ENCODE results near the gene SLC4A1AP. TPM values are rescaled to one million over a fixed set of nuclear protein-coding genes. Genes with fewer than 3 reads are reported as not detected.

Gene SLC4A1AP
- total RNA-seq, 6 experiments from 2014 or later = 6.5 to 12.7 (median 8.5) TPM

DNA sequence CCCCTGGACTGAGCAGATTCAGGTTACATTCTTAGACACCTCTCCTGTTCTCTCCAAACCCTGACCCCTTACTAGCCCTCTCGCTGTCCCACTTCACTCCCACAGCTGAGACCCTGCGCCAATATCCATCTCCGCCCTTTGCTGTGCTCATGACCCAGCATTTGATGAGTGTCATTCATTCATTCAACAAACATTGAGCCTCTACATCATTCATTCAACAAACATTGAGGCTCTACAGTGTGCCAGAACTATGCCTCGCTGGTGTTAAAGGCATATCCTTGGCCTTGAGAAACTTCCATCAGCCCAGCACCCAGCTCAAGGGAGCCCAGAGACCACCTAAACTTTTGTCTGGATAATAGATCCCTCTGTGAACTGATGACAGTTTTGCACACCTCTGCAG, 65.9 kb downstream of the SLC4A1AP start:
- Histone ChIP-seq H3K36me3 (no peaks in the 10 kb centered on the region), H3K9me3 (no peaks in the 10 kb centered on the region), H3K27ac (no peak overlapping the region), H3K4me1 (peaks cover 0 to 20% (median 1%) of the 10 kb centered on the region in 4 donors), H3K27me3 (no peaks in the 10 kb centered on the region), H3K4me3 (no peak overlapping the region)
- no peak for ATAC-seq
- intact Hi-C loops (cut with DNase I) = loop anchor here in 1 of 2 donors (10.0 kb wide), 2 partner anchors 675 to 725 kb away; no protein-coding TSS in a partner anchor
- no peak for DNase-seq
- no peak for TF ChIP-seq POLR2A (IDR thresholded peaks at IDR 0.05)
- TF ChIP-seq, protein P1, sequence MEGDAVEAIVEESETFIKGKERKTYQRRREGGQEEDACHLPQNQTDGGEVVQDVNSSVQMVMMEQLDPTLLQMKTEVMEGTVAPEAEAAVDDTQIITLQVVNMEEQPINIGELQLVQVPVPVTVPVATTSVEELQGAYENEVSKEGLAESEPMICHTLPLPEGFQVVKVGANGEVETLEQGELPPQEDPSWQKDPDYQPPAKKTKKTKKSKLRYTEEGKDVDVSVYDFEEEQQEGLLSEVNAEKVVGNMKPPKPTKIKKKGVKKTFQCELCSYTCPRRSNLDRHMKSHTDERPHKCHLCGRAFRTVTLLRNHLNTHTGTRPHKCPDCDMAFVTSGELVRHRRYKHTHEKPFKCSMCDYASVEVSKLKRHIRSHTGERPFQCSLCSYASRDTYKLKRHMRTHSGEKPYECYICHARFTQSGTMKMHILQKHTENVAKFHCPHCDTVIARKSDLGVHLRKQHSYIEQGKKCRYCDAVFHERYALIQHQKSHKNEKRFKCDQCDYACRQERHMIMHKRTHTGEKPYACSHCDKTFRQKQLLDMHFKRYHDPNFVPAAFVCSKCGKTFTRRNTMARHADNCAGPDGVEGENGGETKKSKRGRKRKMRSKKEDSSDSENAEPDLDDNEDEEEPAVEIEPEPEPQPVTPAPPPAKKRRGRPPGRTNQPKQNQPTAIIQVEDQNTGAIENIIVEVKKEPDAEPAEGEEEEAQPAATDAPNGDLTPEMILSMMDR (IDR thresholded peaks at IDR 0.05) = no peak
- 91% methylated on average over 4 of the region's 4 CpGs for WGBS (ENCODE audit: insufficient coverage, low coverage, low lambda C conversion rate, missing lambda C conversion rate)

DNA sequence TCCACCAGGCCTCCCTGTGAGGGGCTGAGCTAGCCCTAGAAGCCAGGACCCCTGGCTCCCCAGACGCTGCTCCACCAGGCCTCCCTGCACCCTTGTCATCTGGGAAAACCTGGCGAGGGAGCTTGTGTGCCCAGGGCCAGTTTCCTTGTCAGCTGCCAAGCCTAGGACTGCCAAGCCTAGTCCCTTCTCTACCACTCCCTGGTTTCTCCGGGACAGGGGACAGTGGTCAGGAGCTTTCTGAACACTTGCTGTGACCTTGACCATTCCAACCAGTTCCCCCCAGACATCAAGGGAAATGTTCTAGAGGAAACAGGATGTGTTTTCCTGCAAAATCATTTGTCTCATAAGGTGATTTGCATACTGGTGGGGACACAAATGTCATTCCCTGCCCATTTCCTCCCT, 66.6 kb downstream of the SLC4A1AP start:
- Histone ChIP-seq H3K4me1 (peaks cover 0 to 20% (median 1%) of the 10 kb centered on the region in 4 donors), H3K36me3 (no peaks in the 10 kb centered on the region), H3K4me3 (no peak overlapping the region), H3K27ac (peak overlapping the region in 2 of 3 donors; percentile 18 to 49), H3K27me3 (no peaks in the 10 kb centered on the region), H3K9me3 (no peaks in the 10 kb centered on the region)
- intact Hi-C loops (cut with DNase I) = no loop called here
- DNase-seq (no peak), ATAC-seq (peak; percentile 28 to 64 (median 38))
- TF ChIP-seq, protein P1 (IDR thresholded peaks at IDR 0.05) = no peak
- no peak for TF ChIP-seq POLR2A (IDR thresholded peaks at IDR 0.05)
- no CpG with 5 or more reads among the region's 3 CpGs for WGBS (ENCODE audit: insufficient coverage, low coverage, low lambda C conversion rate, missing lambda C conversion rate)

DNA sequence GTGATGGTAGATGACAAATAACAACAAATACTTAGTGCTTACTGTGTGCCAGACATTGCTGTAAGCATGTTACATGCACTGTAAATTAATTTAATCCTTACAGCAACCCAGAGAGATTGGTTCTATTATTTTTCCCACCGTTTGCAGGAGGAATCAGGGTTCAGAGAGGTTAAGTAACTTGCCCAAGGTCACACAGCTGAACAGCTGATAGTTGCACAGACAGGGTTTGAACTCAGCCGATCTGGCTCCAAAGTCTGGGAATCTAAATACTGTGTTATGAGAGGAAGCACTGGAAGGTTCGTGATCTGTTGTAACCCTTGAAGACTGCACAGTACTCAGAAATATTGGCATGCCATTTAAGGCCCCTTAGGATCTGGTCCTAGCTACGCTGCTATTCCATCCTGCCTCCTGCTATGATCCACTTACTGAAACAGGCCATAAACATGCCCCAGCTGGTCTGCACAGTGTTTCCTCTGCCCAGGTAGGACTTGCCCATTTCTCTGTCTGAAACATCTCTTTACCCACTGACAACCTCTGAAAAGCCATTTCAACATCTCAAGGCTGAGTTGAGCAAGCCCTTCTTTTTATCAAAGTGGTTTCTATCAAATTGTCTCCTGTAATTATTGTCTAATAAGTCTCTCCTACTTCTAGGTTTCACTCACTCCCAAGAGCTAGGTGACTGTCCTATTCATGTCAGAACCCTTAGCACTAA, 67.4 kb downstream of the SLC4A1AP start:
- TF ChIP-seq POLR2A (IDR thresholded peaks at IDR 0.05) = no peak
- TF ChIP-seq, protein P1 (IDR thresholded peaks at IDR 0.05) = no peak
- no peaks in the 10 kb centered on the region for H3K27me3 ChIP-seq
- H3K4me1 ChIP-seq = peaks cover 2 to 26% (median 4%) of the 10 kb centered on the region in 4 donors
- no peaks in the 10 kb centered on the region for H3K36me3 ChIP-seq
- no peak overlapping the region for H3K4me3 ChIP-seq
- no peaks in the 10 kb centered on the region for H3K9me3 ChIP-seq
- H3K27ac ChIP-seq = peak overlapping the region in 1 of 3 donors; percentile 18
- intact Hi-C loops (cut with DNase I) = no loop called here
- DNase-seq = no peak
- ATAC-seq = peak in 3 of 4 donors; percentile 7 to 14 (median 9)
- WGBS (ENCODE audit: insufficient coverage, low coverage, low lambda C conversion rate, missing lambda C conversion rate) = 41% methylated on average over 3 of the region's 4 CpGs

DNA sequence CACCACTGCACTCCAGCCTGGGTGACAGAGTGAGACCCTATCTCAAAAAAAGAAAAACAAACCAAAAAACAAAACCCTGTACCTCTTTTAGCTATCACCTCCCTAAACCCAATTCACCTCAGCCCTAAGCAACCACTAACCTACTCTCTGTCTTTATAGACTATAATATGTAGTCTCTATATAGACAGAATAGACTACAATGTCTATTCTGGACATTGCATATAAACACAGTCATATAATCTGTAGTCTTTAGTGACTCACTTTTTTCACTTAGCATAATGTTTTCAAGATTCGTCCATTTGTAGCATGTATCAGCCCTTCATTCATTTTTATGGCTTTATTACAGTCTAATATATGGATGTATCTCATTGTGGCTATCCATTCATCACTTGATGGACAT, 70.6 kb downstream of the SLC4A1AP start:
- peak overlapping the region in 1 of 3 donors; percentile 93 for H3K27ac ChIP-seq
- H3K4me3 ChIP-seq = no peak overlapping the region
- peaks cover 2 to 53% (median 14%) of the 10 kb centered on the region in 4 donors for H3K4me1 ChIP-seq
- H3K36me3 ChIP-seq = no peaks in the 10 kb centered on the region
- ATAC-seq (no peak), DNase-seq (no peak)
- no peaks in the 10 kb centered on the region for H3K27me3 ChIP-seq
- WGBS (ENCODE audit: insufficient coverage, low coverage, low lambda C conversion rate, missing lambda C conversion rate) = 90% methylated on average over 1 of the region's 1 CpG
- no peak for TF ChIP-seq POLR2A (IDR thresholded peaks at IDR 0.05)
- TF ChIP-seq, protein P1 (IDR thresholded peaks at IDR 0.05) = no peak
- H3K9me3 ChIP-seq = no peaks in the 10 kb centered on the region
- intact Hi-C loops (cut with DNase I) = no loop called here

All from right lobe of liver (tissue), 6 donors.